ENCODE measurements around the gene FBXL4. TPM values are rescaled to one million over a fixed set of nuclear protein-coding genes. Genes with fewer than 3 reads are reported as not detected.

Gene FBXL4
- total RNA-seq, 3 donors from 2014 or later: 13.2 to 23.8 (median 22.5) TPM

DNA sequence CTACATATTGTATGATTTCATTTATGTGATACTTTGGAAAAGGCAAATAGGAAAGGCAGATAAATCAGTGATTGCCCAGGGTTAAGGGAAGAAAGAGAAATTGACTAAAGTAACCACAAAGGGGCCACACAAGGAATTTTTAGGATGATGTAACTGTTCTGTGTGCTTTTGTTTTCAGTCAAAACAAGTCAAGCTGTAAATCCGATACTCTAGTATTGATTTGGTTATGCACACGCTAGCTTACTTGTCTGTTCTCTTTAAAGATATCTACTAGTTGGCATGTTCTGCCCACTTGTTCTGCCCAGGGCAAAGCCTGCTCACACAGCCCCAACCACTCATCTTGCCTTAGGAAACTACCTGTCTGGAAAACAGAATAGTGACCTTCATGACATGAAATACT, 6.4 kb downstream of the FBXL4 start:
- Histone ChIP-seq H3K36me3 (ENCODE audit: low read depth) (no peaks in the 10 kb centered on the region), H3K9me3 (peaks cover 11% of the 10 kb centered on the region), H3K4me1 (ENCODE audit: low read depth) (peaks cover 15% of the 10 kb centered on the region), H3K4me3 (no peak overlapping the region)
- TF ChIP-seq, protein P1, sequence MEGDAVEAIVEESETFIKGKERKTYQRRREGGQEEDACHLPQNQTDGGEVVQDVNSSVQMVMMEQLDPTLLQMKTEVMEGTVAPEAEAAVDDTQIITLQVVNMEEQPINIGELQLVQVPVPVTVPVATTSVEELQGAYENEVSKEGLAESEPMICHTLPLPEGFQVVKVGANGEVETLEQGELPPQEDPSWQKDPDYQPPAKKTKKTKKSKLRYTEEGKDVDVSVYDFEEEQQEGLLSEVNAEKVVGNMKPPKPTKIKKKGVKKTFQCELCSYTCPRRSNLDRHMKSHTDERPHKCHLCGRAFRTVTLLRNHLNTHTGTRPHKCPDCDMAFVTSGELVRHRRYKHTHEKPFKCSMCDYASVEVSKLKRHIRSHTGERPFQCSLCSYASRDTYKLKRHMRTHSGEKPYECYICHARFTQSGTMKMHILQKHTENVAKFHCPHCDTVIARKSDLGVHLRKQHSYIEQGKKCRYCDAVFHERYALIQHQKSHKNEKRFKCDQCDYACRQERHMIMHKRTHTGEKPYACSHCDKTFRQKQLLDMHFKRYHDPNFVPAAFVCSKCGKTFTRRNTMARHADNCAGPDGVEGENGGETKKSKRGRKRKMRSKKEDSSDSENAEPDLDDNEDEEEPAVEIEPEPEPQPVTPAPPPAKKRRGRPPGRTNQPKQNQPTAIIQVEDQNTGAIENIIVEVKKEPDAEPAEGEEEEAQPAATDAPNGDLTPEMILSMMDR (IDR thresholded peaks at IDR 0.05): no peak
- DNase-seq: no peak
- no peak for ATAC-seq
- intact Hi-C loops (cut with DNase I, micrococcal nuclease): no loop called here

DNA sequence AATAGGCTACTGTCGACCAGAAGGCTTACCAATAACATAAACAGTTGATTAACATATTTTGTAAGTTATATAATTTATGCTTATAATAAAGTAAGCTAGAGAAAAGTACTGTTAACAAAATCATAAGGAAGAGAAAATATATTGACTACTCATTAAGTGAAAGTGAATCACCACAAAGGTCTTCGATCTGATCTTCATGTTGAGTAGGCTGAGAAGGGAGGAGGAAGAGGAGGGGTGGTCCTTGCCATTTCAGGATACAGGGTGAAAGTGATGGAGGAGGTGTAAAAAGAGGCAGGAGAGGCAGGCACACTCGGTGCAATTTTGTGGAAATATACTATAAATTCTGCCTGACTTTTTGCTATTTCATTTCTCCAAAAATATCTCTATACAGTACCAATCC, 10.4 kb downstream of the FBXL4 start:
- H3K9me3 ChIP-seq: peaks cover 11% of the 10 kb centered on the region
- no peak for ATAC-seq
- no peaks in the 10 kb centered on the region for H3K36me3 ChIP-seq (ENCODE audit: low read depth)
- intact Hi-C loops (cut with DNase I, micrococcal nuclease): no loop called here
- no peaks in the 10 kb centered on the region for H3K4me1 ChIP-seq (ENCODE audit: low read depth)
- no peak overlapping the region for H3K4me3 ChIP-seq
- no peak for DNase-seq
- TF ChIP-seq, protein P1 (IDR thresholded peaks at IDR 0.05): no peak

DNA sequence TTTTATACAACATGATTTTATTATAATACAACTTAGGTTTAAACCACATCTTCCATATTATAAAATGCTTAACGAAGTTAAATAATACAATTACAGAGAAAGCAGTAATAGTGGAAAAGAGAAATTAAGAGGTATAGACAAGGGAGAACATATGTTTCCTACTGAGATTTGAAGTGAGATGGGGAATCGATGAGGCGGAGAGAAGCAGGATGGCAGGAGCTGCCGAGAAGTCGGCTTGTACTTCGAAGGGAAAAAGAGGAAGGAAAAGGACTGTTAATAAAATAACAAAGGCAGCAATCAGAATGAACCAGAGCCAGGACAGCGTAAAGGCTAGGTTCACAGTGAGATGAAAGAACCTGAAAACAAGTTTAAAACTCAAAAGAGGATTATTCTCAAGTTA, 15.4 kb downstream of the FBXL4 start:
- TF ChIP-seq, protein P1 (IDR thresholded peaks at IDR 0.05): no peak
- intact Hi-C loops (cut with DNase I, micrococcal nuclease): no loop called here
- Histone ChIP-seq H3K4me1 (ENCODE audit: low read depth) (no peaks in the 10 kb centered on the region), H3K36me3 (ENCODE audit: low read depth) (no peaks in the 10 kb centered on the region), H3K4me3 (no peak overlapping the region), H3K9me3 (no peaks in the 10 kb centered on the region)
- DNase-seq (no peak), ATAC-seq (no peak)

DNA sequence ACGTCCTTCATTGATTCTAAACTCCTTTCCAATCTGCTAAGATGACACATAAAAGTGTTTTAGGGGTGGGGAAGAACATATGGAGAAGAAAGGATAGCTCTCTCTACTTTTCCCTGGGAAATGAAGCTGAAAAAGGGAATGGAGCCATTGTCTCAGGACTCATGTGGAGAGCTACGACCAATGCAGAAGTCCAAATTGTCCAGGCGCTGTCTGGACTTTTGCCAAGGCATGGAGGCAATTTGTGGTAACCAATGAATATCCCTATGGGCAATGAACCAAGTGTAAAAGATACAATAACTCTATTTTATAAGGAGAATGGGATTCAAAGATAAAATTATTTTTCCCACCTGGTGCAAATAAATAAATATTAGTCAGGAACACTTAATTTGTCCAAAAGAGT, 16.1 kb downstream of the FBXL4 start:
- ATAC-seq: no peak
- intact Hi-C loops (cut with DNase I, micrococcal nuclease): no loop called here
- Histone ChIP-seq H3K4me3 (no peak overlapping the region), H3K4me1 (ENCODE audit: low read depth) (no peaks in the 10 kb centered on the region), H3K36me3 (ENCODE audit: low read depth) (no peaks in the 10 kb centered on the region), H3K9me3 (no peaks in the 10 kb centered on the region)
- DNase-seq: no peak
- TF ChIP-seq, protein P1 (IDR thresholded peaks at IDR 0.05): no peak

DNA sequence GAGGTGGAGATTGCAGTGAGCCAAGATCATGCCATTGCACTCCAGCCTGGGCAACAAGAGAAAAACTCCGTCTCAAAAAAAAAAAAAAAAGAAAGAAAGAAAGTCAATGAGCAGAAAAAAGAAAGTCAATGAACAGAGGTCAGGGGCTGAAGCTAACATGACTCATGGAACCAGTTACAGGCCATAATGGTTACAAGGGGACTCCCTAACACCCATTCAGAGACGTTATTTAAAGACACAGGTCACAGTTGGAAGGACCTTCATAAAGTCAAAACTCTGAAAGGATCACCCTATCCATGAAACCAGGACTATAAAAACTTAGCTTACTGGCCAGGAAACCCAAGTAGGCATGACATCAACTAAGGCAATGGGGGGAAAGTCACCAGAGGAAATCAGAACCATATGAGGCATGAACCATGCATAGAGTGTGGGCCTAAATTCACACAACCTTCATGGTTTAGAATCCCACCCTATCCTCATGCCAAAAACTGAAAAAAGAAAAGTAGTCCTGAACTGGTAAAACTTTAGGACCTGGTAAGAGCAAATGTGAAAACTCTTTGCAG, 18.2 kb downstream of the FBXL4 start:
- intact Hi-C loops (cut with DNase I, micrococcal nuclease): no loop called here
- DNase-seq (no peak), ATAC-seq (no peak)
- H3K4me1 ChIP-seq (ENCODE audit: low read depth): no peaks in the 10 kb centered on the region
- no peak overlapping the region for H3K4me3 ChIP-seq
- TF ChIP-seq, protein P1 (IDR thresholded peaks at IDR 0.05): no peak
- H3K9me3 ChIP-seq: no peaks in the 10 kb centered on the region
- no peaks in the 10 kb centered on the region for H3K36me3 ChIP-seq (ENCODE audit: low read depth)

DNA sequence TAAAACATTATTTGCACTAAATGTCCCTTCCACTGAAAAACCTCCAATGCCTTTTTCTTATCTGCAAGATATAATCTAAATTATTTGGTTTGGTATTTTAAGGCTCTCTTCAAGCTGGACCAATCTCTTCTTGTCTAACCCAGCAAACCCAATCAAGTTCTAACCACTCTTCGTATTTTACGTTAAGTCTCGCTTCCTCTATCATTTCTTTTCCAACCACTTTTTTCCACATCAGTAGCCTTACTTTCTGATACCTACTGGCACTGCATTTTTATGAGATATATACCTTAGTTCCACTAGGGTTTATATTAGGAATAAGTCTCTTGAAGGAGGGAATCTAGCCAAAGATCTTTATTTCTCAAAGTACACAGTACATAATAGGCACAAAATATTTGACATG, 19.1 kb downstream of the FBXL4 start:
- ATAC-seq (no peak), DNase-seq (no peak)
- no peaks in the 10 kb centered on the region for H3K36me3 ChIP-seq (ENCODE audit: low read depth)
- intact Hi-C loops (cut with DNase I, micrococcal nuclease): no loop called here
- no peaks in the 10 kb centered on the region for H3K9me3 ChIP-seq
- H3K4me1 ChIP-seq (ENCODE audit: low read depth): no peaks in the 10 kb centered on the region
- TF ChIP-seq, protein P1 (IDR thresholded peaks at IDR 0.05): no peak
- no peak overlapping the region for H3K4me3 ChIP-seq
